Lung (tissue), 12 donors: ENCODE results near the gene NOS1AP. TPM values are rescaled to one million over a fixed set of nuclear protein-coding genes. Genes with fewer than 3 reads are reported as not detected.

Source experiments
- ATAC-seq: fragments of 200-7000 bp; cut with Tn5 transposase; one replicate; pipeline ENCODE4 v1.9.1; 2020; ENCODE audit warnings: moderate number of reproducible peaks; ENCODE audit not compliant: insufficient read depth, low FRiP score
- DNase-seq, 3 donors: peaks; one replicate each; pipeline ENCODE4 v3.0.0-alpha.2; 2013 to 2017
- H3K27ac ChIP-seq, 2 donors: one replicate each; pipeline ENCODE4 v1.5.1; 2013; ENCODE audit warnings: mild to moderate bottlenecking in 2 of 2, moderate library complexity in 2 of 2, control low read depth in 1 of 2, inconsistent platforms in 1 of 2, low read depth in 1 of 2, low read length in 1 of 2
- H3K27me3 ChIP-seq, 3 donors: one replicate each; pipeline ENCODE4 v1.5.1; 2013; ENCODE audit warnings: low read length in 2 of 3; ENCODE audit not compliant: control insufficient read depth in 3 of 3, insufficient read depth in 3 of 3
- H3K36me3 ChIP-seq, 4 donors: one replicate each; pipeline ENCODE4 v1.5.1; 2013; ENCODE audit warnings: low read length in 4 of 4, mild to moderate bottlenecking in 1 of 4, moderate library complexity in 1 of 4; ENCODE audit not compliant: control insufficient read depth in 4 of 4, insufficient read depth in 4 of 4
- H3K4me1 ChIP-seq, 5 donors: one replicate each; pipeline ENCODE4 v1.5.1; 2013; ENCODE audit warnings: low read length in 5 of 5, mild to moderate bottlenecking in 2 of 5, moderate library complexity in 1 of 5; ENCODE audit not compliant: control insufficient read depth in 5 of 5, insufficient read depth in 5 of 5
- H3K4me3 ChIP-seq: one replicate; pipeline ENCODE4 v1.5.1; 2013; ENCODE audit warnings: mild to moderate bottlenecking, control low read depth, moderate library complexity
- H3K9ac ChIP-seq, 2 donors: one replicate each; pipeline ENCODE4 v1.5.1; 2013; ENCODE audit warnings: low read length in 2 of 2, control low read depth in 1 of 2; ENCODE audit not compliant: insufficient read depth in 1 of 2
- H3K9me3 ChIP-seq, 4 donors: one replicate each; pipeline ENCODE4 v1.5.1; 2013; ENCODE audit warnings: low read length in 3 of 4, mild to moderate bottlenecking in 1 of 4, moderate library complexity in 1 of 4; ENCODE audit not compliant: control insufficient read depth in 4 of 4, insufficient read depth in 3 of 4
- CTCF ChIP-seq: IDR thresholded peaks from 2 replicates; pipeline ENCODE4 v1.5.1; 2012; ENCODE audit warnings: mild to moderate bottlenecking; ENCODE audit errors: control extremely low read depth, extremely low read depth
- WGBS, 2 donors: extraction: QIAGEN DNeasy Blood & Tissue Kit; methylation state at CpG; one replicate each; pipeline ENCODE4 v1.1.7; 2013; 5-methylcytosine and 5-hydroxymethylcytosine counted together
- polyA plus RNA-seq, 2 donors: library from polyadenylated mRNA; stranded (reverse); fragments of 200-250 nt; gene quantifications; one replicate each; pipeline ENCODE4 v1.2.1, GENCODE V29; 2013
- total RNA-seq, 2 donors: library from RNA; depleted of rRNA in 1 of 2; stranded (reverse); fragments of >200 nt in 1 of 2; gene quantifications; one replicate each; pipeline ENCODE4 v1.2.1, GENCODE V29; 2014 to 2021
- donor health status: control.
- donor health status: control.
- donor health status: Bipolar disorder and iron deficiency.
- donor health status: healthy.
- donor health status: DM: yes; HTN: yes; CAD: no.

Gene NOS1AP
- total and polyA plus RNA-seq, 4 donors: 0.57 to 5.0 (median 1.2) TPM

GRCh38 chr1:162279136-162279498 is 209.6 kb downstream of the NOS1AP start:
- DNase-seq: no peak
- no peak for TF ChIP-seq CTCF
- H3K27ac ChIP-seq: no peak overlapping the region
- 66 to 77% methylated on average over 7 of the region's 7 CpGs for WGBS, 2 donors
- ATAC-seq: no peak
- H3K4me1 ChIP-seq: peaks cover 0 to 6% (median 0%) of the 10 kb centered on the region in 5 donors
- no peaks in the 10 kb centered on the region for H3K36me3 ChIP-seq
- H3K9ac ChIP-seq: no peak overlapping the region
- H3K27me3 ChIP-seq: no peaks in the 10 kb centered on the region
- H3K4me3 ChIP-seq: no peak overlapping the region
- no peaks in the 10 kb centered on the region for H3K9me3 ChIP-seq

- Histone ChIP-seq H3K9ac (no peak overlapping the region), H3K4me1 (peaks cover 0 to 14% (median 9%) of the 10 kb centered on the region in 5 donors), H3K27me3 (no peaks in the 10 kb centered on the region), H3K27ac (no peak overlapping the region), H3K36me3 (no peaks in the 10 kb centered on the region), H3K4me3 (no peak overlapping the region), H3K9me3 (no peaks in the 10 kb centered on the region)
- 92 to 96% methylated on average over 3 of the region's 3 CpGs for WGBS, 2 donors
- no peak for ATAC-seq
- no peak for DNase-seq
- TF ChIP-seq CTCF: no peak
Observed at GRCh38 chr1:162281426-162281825, 211.9 kb downstream of the NOS1AP start.

DNA sequence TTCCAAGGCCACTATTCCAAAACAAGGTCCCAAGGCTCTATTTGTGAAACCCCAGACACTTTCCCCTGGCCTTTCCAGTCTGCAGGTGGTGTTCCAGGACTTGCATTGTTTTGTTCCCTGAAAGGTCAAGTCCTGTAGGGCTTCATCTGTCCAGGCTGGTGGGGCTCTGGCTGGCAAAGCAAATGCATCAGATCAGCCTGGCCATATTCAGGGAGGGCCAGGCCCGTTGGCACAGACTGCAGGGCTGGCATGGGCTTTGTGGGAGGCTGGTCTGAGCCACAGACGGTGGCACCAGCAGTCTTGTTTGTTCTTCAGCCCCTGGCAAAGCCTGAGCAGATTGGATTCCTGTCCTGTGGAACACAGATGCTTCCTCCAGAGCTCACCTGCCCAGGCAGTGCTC is 214.2 kb downstream of the NOS1AP start:
- Histone ChIP-seq H3K36me3 (no peaks in the 10 kb centered on the region), H3K4me3 (no peak overlapping the region), H3K27me3 (no peaks in the 10 kb centered on the region), H3K9ac (no peak overlapping the region), H3K27ac (peak overlapping the region; percentile 16 to 56), H3K9me3 (no peaks in the 10 kb centered on the region), H3K4me1 (peaks cover 0 to 14% (median 9%) of the 10 kb centered on the region in 5 donors)
- ATAC-seq (no peak), DNase-seq (no peak)
- 61 to 87% methylated on average over 2 of the region's 2 CpGs for WGBS, 2 donors
- no peak for TF ChIP-seq CTCF

DNA sequence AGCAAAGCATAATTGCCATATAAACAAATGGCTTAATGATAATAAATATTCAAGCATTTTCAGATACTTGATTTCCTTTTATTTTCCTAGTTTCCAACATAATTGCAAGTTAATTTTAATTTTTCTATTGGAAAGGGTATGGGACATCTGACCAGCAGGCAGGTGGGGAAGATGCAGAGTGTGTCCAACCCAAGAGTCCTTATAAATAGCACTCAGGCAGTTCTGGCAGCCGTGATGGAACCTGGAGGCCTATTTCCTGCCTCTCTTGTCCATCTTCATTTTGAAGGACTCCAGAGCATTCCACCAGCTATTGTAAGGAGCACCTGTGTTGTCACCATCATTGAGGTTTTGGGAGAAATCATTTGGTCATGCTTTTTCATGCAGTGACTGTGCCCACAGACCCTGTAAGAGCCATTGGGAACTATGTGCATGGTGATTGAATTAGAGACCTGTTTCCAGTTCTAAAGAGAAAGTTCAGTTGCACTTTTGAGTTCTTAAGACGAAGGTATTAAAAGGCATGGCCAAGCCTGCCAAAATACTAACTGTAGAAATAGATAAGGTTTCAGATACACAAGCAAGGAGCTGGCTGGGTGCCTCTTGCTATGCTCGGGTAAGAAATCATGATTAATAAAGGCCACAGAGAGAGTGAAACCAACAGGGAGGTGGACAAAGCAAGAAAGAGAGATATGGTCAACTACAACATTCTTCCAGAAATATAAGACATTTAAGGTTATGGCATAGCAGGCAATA is 214.9 kb downstream of the NOS1AP start:
- Histone ChIP-seq H3K4me1 (peaks cover 0 to 14% (median 9%) of the 10 kb centered on the region in 5 donors), H3K36me3 (no peaks in the 10 kb centered on the region), H3K9me3 (no peaks in the 10 kb centered on the region), H3K27ac (peak overlapping the region in 1 of 2 donors; percentile 3), H3K9ac (no peak overlapping the region), H3K27me3 (no peaks in the 10 kb centered on the region), H3K4me3 (no peak overlapping the region)
- ATAC-seq: no peak
- DNase-seq: no peak
- no peak for TF ChIP-seq CTCF
- WGBS, 2 donors: 57 to 72% methylated on average over 3 of the region's 3 CpGs
